NB4 (cell line): ENCODE data around the gene PCDHA4.
"Not testable (repeated sequence)": the region's sequence is repeated elsewhere in the genome, so short reads cannot be mapped to it uniquely, and the experiment has no call there.

Source experiments
- DNase-seq: peaks from one replicate; pipeline ENCODE4 v3.0.0; 2010; ENCODE audit warnings: low read depth
- H3K4me3 ChIP-seq: one replicate; pipeline ENCODE4 v1.5.1; 2011; ENCODE audit warnings: mild to moderate bottlenecking, low read depth, low read length, moderate library complexity
- CTCF ChIP-seq: IDR thresholded peaks from one replicate; pipeline ENCODE4 v1.5.1; 2012; ENCODE audit warnings: low read depth, low read length
- MAX ChIP-seq: IDR thresholded peaks from 2 replicates; pipeline ENCODE4 v1.6.1; 2011; ENCODE audit warnings: low read depth, low read length
- MYC ChIP-seq: IDR thresholded peaks from 2 replicates; pipeline ENCODE4 v1.6.1; 2011; ENCODE audit warnings: low read depth, low read length
- POLR2A ChIP-seq: IDR thresholded peaks from 2 replicates; pipeline ENCODE4 v1.6.1; 2011; ENCODE audit warnings: mild to moderate bottlenecking; ENCODE audit not compliant: insufficient read length; ENCODE audit errors: extremely low read depth

Gene PCDHA4

DNA sequence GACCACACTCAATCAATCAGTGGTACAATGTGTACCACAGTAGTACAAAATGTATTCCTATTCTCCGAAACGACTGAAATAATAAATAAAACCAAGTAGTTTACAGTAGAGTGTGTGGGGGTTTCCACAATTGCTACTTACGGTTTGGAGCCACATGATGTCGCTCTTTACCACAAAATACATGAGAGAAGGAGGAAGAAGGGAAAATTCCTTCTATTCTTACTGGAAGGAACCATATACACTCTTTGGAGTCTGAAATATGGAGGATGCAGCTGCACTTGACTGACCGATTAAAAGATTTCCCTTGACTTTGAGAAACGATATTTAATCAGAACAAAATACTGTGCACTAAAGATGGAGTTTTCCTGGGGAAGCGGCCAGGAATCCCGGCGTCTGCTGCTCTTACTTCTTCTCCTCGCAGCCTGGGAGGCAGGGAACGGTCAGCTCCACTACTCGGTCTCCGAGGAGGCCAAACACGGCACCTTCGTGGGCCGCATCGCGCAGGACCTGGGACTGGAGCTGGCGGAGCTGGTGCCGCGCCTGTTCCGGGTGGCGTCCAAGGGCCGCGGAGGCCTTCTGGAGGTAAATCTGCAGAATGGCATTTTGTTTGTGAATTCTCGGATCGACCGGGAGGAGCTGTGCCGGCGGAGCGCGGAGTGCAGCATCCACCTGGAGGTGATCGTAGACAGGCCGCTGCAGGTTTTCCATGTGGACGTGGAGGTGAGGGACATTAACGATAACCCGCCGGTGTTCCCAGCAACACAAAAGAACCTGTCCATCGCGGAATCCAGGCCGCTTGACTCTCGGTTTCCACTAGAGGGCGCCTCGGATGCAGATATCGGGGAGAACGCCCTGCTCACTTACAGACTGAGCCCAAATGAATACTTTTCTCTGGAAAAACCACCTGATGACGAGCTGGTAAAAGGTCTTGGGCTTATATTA is at the start of gene PCDHA4:
PCDHA4 (plus strand) TSS at position 235 of the 942 bp plus-strand sequence.
- H3K4me3 ChIP-seq: no peak within 1 kb of the TSS
- no peak for TF ChIP-seq MYC
- peak; percentile 49 for TF ChIP-seq CTCF
- peak; percentile 31 for DNase-seq

GRCh38 chr5:140764177-140764973 is 42.5 kb upstream of the PCDHA4 start:
- TF ChIP-seq MAX: no peak
- no peak for TF ChIP-seq MYC
- TF ChIP-seq POLR2A: no peak
- no peak for TF ChIP-seq CTCF
- DNase-seq: no peak
- no peak overlapping the region for H3K4me3 ChIP-seq

- TF ChIP-seq CTCF: no peak
- TF ChIP-seq MAX: no peak
- no peak for TF ChIP-seq POLR2A
- H3K4me3 ChIP-seq: no peak overlapping the region
- no peak for DNase-seq
These were observed 39.4 kb upstream of the PCDHA4 start for GRCh38 chr5:140767444-140767843.

DNA sequence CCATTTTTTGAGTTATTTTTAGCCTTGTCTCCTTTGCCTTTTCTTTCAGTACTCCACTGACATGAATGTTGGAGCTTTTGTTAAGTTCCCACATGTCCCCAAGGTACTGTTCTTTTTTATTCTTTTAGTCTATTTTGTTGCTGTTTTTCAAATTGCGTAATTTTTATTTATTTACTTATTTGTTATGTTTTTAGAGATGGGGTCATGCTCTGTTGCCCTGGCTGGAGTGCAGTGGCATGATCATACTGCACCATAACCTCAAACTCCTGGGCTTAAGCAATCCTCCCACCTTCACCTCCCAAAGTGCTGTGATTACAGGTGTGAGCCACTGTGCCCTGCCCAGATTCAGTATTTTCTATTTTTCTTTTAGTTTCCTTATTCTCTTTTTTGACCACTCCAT is 26.4 kb upstream of the PCDHA4 start:
- H3K4me3 ChIP-seq: no peak overlapping the region
- no peak for DNase-seq
- TF ChIP-seq MYC (no peak), POLR2A (no peak), MAX (no peak), CTCF (no peak)

DNA sequence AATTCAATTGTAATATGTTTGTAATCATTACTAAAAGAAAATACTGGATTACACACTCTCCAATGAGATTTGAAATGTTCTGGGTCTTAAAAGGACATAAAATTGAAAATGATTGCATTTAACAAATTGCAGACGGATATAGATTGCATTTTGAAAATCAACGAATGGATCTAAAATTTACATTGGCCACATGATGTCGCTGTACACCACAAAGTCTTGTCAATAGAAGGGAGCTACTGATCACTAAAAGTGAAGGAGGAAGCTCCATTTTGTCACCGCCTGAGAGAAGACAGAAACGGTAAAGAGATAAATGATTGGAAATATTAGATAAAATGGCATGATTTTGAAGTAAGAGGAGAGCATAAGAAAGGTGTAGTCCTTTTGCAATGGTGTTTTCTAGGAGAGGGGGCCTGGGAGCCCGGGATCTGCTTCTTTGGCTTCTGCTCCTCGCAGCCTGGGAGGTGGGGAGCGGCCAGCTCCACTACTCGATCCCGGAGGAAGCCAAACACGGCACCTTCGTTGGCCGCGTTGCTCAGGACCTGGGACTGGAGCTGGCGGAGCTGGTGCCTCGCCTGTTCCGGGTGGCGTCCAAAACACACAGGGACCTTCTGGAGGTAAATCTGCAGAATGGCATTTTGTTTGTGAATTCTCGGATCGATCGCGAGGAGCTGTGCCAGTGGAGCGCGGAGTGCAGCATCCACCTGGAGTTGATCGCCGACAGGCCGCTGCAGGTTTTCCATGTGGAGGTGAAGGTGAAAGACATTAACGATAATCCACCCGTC is 20.8 kb upstream of the PCDHA4 start, which contains the start of gene PCDHA1:
PCDHA1 (plus strand) TSS at position 236 of the 782 bp plus-strand sequence.
- DNase-seq: peak; percentile 72

DNA sequence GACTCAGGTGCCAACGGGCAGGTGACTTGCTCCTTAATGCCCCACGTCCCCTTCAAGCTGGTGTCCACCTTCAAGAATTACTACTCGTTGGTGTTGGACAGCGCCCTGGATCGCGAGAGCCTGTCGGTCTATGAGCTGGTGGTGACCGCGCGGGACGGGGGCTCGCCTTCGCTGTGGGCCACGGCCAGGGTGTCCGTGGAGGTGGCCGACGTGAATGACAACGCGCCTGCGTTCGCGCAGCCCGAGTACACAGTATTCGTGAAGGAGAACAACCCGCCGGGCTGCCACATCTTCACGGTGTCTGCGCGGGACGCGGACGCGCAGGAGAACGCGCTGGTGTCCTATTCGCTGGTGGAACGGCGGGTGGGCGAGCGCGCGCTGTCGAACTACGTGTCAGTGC is 19.4 kb upstream of the PCDHA4 start:
- DNase-seq: not testable (repeated sequence)

More for the DNA sequence above, 20.8 kb upstream of the PCDHA4 start, which contains the start of gene PCDHA1:
- H3K4me3 ChIP-seq: no peak within 1 kb of the TSS
- no peak for TF ChIP-seq MAX
- no peak for TF ChIP-seq POLR2A
- TF ChIP-seq CTCF: peak; percentile 31
- no peak for TF ChIP-seq MYC

DNA sequence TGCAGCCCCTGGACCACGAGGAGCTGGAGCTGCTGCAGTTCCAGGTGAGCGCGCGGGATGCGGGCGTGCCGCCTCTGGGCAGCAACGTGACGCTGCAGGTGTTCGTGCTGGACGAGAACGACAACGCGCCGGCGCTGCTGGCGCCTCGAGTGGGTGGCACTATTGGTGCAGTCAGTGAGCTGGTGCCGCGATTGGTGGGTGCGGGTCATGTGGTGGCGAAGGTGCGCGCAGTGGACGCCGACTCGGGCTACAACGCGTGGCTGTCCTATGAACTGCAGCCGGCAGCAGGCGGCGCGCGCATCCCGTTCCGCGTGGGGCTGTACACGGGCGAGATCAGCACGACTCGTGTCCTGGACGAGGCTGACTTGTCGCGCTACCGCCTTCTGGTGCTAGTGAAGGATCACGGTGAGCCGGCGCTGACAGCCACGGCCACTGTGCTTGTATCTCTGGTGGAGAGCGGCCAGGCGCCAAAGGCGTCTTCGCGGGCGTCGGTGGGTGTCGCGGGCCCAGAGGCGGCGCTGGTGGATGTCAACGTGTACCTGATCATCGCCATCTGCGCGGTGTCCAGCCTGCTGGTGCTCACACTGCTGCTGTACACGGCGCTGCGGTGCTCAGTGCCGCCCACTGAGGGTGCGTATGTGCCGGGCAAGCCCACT is 18.9 kb upstream of the PCDHA4 start:
- DNase-seq, H3K4me3 ChIP-seq: not testable (repeated sequence)

More for the DNA sequence above, 19.4 kb upstream of the PCDHA4 start:
- not testable (repeated sequence) for H3K4me3 ChIP-seq
